ENCODE data around the gene S1PR1. TPM values are rescaled to one million over a fixed set of nuclear protein-coding genes. Genes with fewer than 3 reads are reported as not detected.

Gene S1PR1
- polyA plus RNA-seq, 3 donors = 0.36 to 0.64 (median 0.43) TPM

- H3K27me3 ChIP-seq (ENCODE audit: control insufficient read depth in 2 of 2, insufficient read depth in 2 of 2, low read length in 2 of 2) = no peaks in the 10 kb centered on the region
- no peak overlapping the region for H3K9ac ChIP-seq (ENCODE audit: insufficient read depth, low read length, poor library complexity, severe bottlenecking)
- Mint-ChIP-seq H3K4me1 (peaks cover 52% of the 10 kb centered on the region), H3K27me3 (ENCODE audit: low read depth in 3 of 3) (no peaks in the 10 kb centered on the region), H3K4me3 (peak overlapping the region in 1 of 2 donors; percentile 77), H3K36me3 (no peaks in the 10 kb centered on the region), H3K27ac (peak overlapping the region in 5 of 7 donors; percentile 24 to 82 (median 63)), H3K9me3 (peaks cover 0 to 2% (median 0%) of the 10 kb centered on the region in 7 donors)
- intact Hi-C loops (cut with micrococcal nuclease) = no loop called here
- H3K9me3 ChIP-seq (replicated peaks in 1 of 2; ENCODE audit: control insufficient read depth in 1 of 2, insufficient read depth in 1 of 2, low read length in 2 of 2) = no peaks in the 10 kb centered on the region
- H3K36me3 ChIP-seq (replicated peaks in 1 of 2; ENCODE audit: control insufficient read depth in 1 of 2, insufficient read depth in 2 of 2, low read length in 2 of 2) = no peaks in the 10 kb centered on the region
- no peak overlapping the region for H2AFZ ChIP-seq (ENCODE audit: insufficient read depth, low read depth, low read length, poor library complexity, severe bottlenecking)
- H3K79me2 ChIP-seq (ENCODE audit: insufficient read depth, low read length) = no peaks in the 10 kb centered on the region
- no peak for TF ChIP-seq CTCF (IDR thresholded peaks at IDR 0.05)
- H3K4me1 ChIP-seq (ENCODE audit: control insufficient read depth in 1 of 2, insufficient read depth in 2 of 2, low read length in 2 of 2) = peaks cover 51 to 58% of the 10 kb centered on the region in 2 donors
- no peak overlapping the region for H3K27ac ChIP-seq (ENCODE audit: low read depth in 1 of 2, low read length in 2 of 2)
- peak overlapping the region; percentile 35 for H3K4me2 ChIP-seq (replicated peaks; ENCODE audit: extremely low read depth, low read length, poor library complexity, severe bottlenecking)
- DNase-seq = peak; percentile 41 to 72 (median 54)
- WGBS (ENCODE audit: insufficient coverage) = no CpG with 5 or more reads among the region's 2 CpGs
- H3K4me3 ChIP-seq (replicated peaks in 1 of 3; ENCODE audit: low read depth in 2 of 3, low read length in 3 of 3) = peak overlapping the region in 1 of 3 experiments; percentile 2
- no peaks in the 10 kb centered on the region for H4K20me1 ChIP-seq (ENCODE audit: insufficient read depth, low read length)
Observed at GRCh38 chr1:101264697-101265096, 27.9 kb downstream of the S1PR1 start.

- no peak overlapping the region for H3K27ac ChIP-seq (ENCODE audit: low read depth in 1 of 2, low read length in 2 of 2)
- peaks cover 42% of the 10 kb centered on the region for H3K4me1 Mint-ChIP-seq
- no peak overlapping the region for H3K4me3 ChIP-seq (replicated peaks in 1 of 3; ENCODE audit: low read depth in 2 of 3, low read length in 3 of 3)
- peaks cover 41 to 48% of the 10 kb centered on the region in 2 donors for H3K4me1 ChIP-seq (ENCODE audit: control insufficient read depth in 1 of 2, insufficient read depth in 2 of 2, low read length in 2 of 2)
- H3K4me2 ChIP-seq (replicated peaks; ENCODE audit: extremely low read depth, low read length, poor library complexity, severe bottlenecking) = no peak overlapping the region
- no peak overlapping the region for H3K4me3 Mint-ChIP-seq
- TF ChIP-seq CTCF (IDR thresholded peaks at IDR 0.05) = no peak
- no peaks in the 10 kb centered on the region for H3K27me3 Mint-ChIP-seq (ENCODE audit: low read depth in 3 of 3)
- no peak for DNase-seq
- H3K27me3 ChIP-seq (ENCODE audit: control insufficient read depth in 2 of 2, insufficient read depth in 2 of 2, low read length in 2 of 2) = no peaks in the 10 kb centered on the region
- H3K9me3 ChIP-seq (replicated peaks in 1 of 2; ENCODE audit: control insufficient read depth in 1 of 2, insufficient read depth in 1 of 2, low read length in 2 of 2) = no peaks in the 10 kb centered on the region
- no peaks in the 10 kb centered on the region for H3K36me3 ChIP-seq (replicated peaks in 1 of 2; ENCODE audit: control insufficient read depth in 1 of 2, insufficient read depth in 2 of 2, low read length in 2 of 2)
- 100% methylated on average over 1 of the region's 2 CpGs for WGBS (ENCODE audit: insufficient coverage)
- H3K9me3 Mint-ChIP-seq = peaks cover 0 to 2% (median 2%) of the 10 kb centered on the region in 7 donors
- intact Hi-C loops (cut with micrococcal nuclease) = no loop called here
- H2AFZ ChIP-seq (ENCODE audit: insufficient read depth, low read depth, low read length, poor library complexity, severe bottlenecking) = no peak overlapping the region
- no peaks in the 10 kb centered on the region for H3K79me2 ChIP-seq (ENCODE audit: insufficient read depth, low read length)
- H3K27ac Mint-ChIP-seq = peak overlapping the region in 1 of 7 donors; percentile 8
- H4K20me1 ChIP-seq (ENCODE audit: insufficient read depth, low read length) = no peaks in the 10 kb centered on the region
- no peaks in the 10 kb centered on the region for H3K36me3 Mint-ChIP-seq
- no peak overlapping the region for H3K9ac ChIP-seq (ENCODE audit: insufficient read depth, low read length, poor library complexity, severe bottlenecking)
Observed at GRCh38 chr1:101265684-101266083, 28.9 kb downstream of the S1PR1 start.
